GM23248 (cell line): ENCODE results near the gene SLC30A7.

Experiments used
- EZH2 ChIP-seq: fragments of 200-600 bp; sonication (generic); IDR thresholded peaks from 2 replicates; pipeline ENCODE4 v1.6.1; 2018; ENCODE audit warnings: antibody characterized with exemption, mild to moderate bottlenecking; ENCODE audit not compliant: insufficient read depth, poor library complexity, severe bottlenecking
- EZH2phosphoT487 ChIP-seq: fragments of 200-600 bp; sonication (generic); IDR thresholded peaks from 2 replicates; pipeline ENCODE4 v1.6.1; 2018; ENCODE audit warnings: antibody characterized with exemption, moderate library complexity, mild to moderate bottlenecking, low read depth; ENCODE audit not compliant: insufficient read depth

DNA sequence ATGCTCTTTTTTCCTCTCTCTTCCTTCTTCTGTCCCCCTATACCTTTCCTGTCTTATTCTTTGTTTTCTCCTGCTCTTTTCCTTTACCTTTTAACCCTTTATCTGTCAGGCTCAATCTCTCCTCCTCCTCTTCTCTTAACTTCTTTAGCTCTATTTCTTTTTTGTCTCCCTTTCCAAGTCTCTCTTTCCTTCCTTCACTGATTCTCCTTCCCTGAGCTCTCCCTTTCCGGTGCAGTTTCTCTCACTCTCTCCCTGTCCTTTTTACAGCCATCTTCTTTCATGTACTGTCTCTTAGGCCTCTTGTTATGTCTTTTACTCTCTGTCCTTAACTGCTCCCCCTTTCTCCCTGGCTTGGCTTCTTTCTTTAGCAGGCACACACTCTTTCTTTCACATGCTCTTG lies 12.0 kb downstream of the SLC30A7 start:
- TF ChIP-seq EZH2 (no peak), EZH2phosphoT487 (no peak)
